T-helper 1 cell (primary cell): ENCODE results near the gene OST4.

ENCODE experiments used
- DNase-seq, 5 donors: peaks; one replicate each; pipeline ENCODE4 v3.0.0-alpha.2; 2012 to 2020

The OST4 gene

GRCh38 chr2:27051902-27052645, 19.4 kb downstream of the OST4 start:
- no peak for DNase-seq

DNA sequence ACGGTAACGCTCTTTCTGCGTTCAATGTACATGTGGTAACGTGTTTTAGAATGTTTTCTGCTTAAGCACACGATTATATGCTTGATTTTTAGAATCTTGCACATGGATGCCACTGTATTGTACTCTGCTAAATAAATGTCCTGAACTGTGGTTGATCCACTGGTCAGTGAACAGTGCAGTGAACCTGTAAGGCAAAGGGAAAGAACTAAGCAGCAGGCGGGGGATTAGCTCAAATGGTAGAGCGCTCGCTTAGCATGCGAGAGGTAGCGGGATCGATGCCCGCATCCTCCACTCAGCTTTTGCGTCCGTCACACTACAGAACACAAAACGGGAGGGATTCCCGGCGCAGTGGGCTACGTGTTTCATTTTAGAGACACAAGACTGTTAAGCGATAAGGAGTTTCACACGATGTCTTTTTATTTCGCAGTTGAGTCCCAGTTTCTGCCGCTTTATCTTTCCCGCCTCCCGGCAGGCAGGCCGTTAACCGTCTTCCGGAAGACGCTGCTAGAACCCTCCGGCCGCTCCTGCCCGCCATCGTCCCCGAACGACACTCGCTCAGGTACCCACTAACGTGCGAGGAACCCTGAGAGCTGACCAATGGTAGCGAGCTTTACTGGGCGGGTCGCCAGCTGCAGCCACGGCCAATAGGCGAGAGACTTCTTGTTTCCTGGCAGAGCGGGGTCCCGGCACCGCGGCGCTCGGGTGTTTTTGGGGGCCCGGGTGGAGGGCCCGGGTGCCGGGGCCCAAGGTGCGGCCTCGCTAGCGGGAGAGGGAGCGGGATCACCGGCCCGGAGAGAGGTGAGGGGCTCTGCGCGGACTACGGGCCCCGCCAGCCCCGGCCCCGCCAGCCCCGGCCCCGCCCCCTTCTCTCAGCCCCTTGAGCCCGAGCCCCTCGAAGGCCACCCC, 20.2 kb downstream of the OST4 start, which contains the start of gene AGBL5:
Gene AGBL5, plus strand, starts transcription at position 673 of the 906 bp plus-strand sequence. CDS start 1,291 bp downstream, outside the sequence.
- peak; percentile 89 to 97 (median 94) for DNase-seq

GRCh38 chr2:27050281-27050995, 21.0 kb downstream of the OST4 start:
- DNase-seq = peak; percentile 67 to 92 (median 84)

GRCh38 chr2:27049422-27050280, 21.8 kb downstream of the OST4 start:
- DNase-seq = peak; percentile 40 to 64 (median 50)

DNA sequence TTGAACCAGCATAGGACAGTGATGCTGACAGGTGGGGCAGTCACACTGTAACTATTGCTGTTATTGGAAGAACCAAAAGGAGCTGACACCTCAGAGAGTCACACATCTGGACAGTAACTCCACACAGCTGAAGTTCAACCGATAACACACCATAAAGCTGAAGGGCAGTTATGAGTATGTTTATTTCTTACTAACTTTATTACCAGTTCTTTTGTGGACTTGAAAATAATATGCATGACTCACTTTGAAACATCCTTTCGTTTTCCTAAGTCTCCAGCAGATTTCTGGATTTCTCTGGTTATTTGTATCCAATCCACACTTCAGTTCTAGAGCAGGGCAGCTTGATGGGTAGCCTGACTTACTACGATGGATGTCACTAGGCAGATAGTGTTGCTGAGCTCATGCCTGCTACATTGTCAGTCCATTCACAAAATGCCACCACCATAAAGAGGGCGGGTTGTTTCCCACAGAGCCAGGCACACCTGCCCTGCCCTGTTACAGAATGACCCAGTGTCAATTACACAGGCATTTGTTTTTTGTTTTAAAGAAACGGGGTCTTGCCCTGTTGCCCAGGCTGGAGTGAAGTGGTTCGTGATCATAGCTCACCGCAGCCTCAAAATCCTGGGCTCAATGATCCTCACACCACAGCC, 28.3 kb downstream of the OST4 start:
- no peak for DNase-seq

- no peak for DNase-seq
These were observed 29.2 kb downstream of the OST4 start for GRCh38 chr2:27042159-27042661.

DNA sequence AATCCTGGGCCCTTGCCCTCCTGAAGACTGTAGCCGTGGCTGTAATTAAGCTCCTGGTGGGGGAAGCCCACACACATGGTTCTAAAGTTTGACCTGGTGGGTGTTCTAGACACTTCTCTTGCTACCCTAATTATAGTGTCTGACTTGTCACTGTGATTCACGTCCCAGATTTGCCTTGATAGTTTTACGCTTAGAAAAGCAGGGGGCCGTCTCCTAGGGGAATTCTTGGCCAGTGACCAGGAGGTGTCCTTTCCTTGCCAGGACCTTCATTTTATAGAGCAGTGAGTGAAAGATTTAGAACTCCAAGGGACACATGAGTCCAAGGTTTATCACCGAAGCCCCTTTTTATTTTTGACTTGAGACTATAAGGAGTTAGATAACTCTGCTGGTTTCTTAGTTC, 29.7 kb downstream of the OST4 start:
- no peak for DNase-seq

- no peak for DNase-seq
These were observed 31.2 kb downstream of the OST4 start for GRCh38 chr2:27040282-27040681.

DNA sequence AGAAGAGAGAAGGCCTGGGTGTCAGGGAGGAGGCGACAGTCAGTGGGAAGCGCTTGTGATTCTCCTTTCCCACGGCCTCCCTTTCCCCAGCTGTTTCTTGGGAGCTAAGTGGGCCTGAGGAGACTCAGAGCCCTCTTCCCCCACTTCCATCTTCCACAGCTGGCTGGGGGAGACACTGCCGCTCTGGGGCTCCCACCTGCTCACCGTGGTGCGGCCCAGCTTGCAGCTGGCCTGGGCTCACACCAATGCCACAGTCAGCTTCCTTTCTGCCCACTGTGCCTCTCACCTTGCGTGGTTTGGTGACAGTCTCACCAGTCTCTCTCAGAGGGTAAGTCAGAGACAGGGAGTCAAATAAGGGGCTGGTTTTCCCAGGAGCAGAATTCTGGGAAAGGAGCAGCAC, 31.6 kb downstream of the OST4 start:
- no peak for DNase-seq

GRCh38 chr2:27039426-27039825, 32.0 kb downstream of the OST4 start:
- DNase-seq = no peak

GRCh38 chr2:27038631-27039339, 32.7 kb downstream of the OST4 start:
- no peak for DNase-seq

DNA sequence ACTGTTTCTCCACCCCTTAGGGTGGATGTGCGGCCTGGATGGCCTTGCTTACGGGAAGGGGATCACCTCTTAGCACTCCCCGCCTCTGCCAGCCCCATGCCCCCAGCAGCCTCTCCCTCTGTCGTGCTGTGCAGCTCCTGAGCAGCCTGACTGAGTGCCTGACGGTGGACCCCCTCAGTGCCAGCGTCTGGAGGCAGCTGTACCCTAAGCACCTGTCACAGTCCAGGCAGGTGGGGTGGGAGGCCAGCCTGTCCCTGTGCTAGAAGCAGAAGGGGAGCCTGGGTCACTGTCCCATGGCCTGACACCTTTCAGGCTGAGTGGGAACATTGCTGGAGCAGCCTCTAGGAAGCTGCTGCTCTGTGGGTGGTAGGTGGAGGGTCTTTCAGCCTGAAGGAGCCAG, 33.4 kb downstream of the OST4 start:
- DNase-seq = no peak

DNA sequence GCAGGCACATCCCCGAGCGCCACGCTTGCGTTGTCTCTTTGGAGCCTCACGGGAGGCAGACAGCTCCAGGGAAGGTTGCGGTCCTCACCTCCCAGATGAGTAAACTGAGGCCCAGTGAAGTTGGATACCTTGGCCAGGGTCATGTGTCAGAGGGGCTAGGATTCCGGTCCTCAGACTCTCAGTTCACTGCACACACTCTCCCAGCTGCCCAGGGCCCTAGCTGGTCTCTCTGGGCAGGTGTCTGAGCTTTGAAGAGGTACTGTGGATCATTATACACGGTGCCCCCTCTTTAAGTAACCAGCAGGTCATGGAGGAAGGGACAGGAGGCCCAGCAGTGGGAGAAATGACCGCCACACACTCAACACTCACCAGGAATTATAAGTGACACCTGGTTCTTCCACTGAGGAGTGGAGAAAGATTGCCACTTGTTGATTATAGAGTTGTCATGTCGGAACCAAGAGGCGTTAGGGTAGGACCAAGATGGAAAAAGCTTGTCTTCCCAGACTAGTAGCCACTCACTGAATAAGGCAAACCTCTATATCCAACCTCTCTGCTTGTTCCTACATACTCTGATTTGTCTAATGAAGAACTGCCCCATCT, 38.1 kb downstream of the OST4 start:
- peak in 1 of 5 donors; percentile 4 for DNase-seq

DNA sequence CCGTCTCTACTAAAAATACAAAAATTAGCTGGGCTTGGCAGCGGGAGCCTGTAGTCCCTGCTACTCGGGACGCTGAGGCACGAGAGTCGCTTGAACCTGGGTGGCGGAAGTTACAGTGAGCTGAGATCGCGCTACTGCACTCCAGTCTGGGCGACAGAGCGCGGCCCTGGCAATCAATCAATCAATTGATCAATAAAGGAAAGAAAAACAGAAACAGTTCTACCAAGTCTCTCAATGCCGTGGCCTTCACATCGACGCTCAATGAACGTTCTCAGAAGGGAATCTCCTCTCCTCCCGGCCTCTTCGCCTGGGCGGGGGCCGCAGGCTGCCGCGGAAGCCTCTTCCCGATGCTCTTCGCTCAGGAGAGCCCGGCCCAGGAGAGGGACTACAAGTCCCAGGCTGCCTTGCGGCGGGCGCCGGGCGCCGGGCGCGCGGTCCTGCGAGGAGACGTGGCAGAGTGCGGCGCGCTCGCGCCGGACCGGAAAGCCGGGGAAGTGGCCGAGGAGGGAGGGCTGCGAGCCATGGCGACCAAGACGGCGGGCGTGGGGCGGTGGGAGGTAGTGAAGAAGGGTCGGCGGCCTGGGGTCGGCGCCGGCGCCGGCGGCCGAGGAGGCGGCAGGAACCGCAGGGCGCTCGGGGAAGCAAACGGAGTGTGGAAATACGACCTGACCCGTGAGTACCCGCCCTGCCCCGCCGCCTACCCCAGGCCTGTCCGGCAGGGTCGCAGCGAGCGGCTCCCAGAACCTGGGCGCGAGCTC, 38.8 kb downstream of the OST4 start, which contains the start of gene TMEM214:
Gene TMEM214, plus strand, starts transcription at position 471 of the 758 bp plus-strand sequence. Its CDS starts 51 bp downstream, at position 522.
- peak; percentile 54 to 85 (median 64) for DNase-seq

- no peak for DNase-seq
These were observed 42.4 kb downstream of the OST4 start for GRCh38 chr2:27029051-27029450.

DNA sequence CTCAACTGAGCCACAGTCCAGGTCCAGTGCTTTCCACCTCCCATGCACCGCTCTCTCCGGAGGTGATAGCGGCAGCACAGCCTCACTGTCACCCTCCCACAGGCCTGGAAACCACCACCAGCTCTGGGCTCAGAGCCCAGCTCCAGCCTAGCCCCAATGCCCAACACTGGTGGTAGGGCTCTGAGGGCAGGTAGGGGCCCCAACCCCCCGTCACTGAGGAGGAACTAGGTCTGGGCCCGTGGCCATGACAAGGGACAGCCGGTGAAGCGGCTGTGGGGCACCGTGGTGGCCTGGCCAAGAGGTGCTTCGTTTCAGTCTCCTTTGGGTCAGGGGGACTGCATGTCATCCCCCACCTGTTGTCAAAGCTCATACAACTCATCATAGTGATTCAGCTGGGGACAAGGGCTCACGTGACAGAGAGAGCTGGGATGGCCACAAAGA, 44.2 kb downstream of the OST4 start:
- DNase-seq = no peak

GRCh38 chr2:27025861-27026851, 45.3 kb downstream of the OST4 start:
- DNase-seq = no peak

DNA sequence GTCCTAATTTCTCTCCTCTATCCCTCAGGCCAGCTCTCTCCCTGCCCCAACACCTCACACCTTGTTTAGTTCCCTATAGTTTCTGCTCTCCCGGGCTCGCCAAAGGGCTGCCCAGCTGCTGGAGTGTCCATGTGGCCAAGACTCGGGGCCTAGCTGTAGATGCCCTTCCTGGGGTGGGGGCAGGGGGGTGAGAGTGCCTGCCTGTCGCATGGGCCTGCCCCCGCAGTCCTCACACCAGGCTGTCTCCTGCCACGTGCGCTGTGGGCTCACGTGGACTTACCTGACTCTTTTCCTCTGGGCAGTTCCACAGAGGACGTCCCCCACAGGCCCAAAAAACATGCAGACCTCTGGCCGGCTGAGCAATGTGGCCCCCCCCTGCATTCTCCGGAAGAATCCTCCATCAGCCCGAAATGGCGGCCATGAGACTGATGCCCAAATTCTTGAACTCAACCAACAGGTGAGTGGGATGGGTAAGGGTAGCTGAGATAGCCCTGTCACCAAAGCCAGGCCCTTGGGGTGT, 46.1 kb downstream of the OST4 start:
- DNase-seq = no peak
